WTC11 (cell line): Measurements from ENCODE around the gene SCN4B.
A peak's percentile ranks its signal among the peaks of the same experiment; 100 is the strongest.

ENCODE experiments used
- JUN ChIP-seq: sonication (generic); formaldehyde crosslinking; IDR thresholded peaks from 2 replicates; pipeline ENCODE4 v1.8.0; 2023; ENCODE audit warnings: mild to moderate bottlenecking, missing genetic modification reagents
- TEAD1 ChIP-seq: sonication (generic); formaldehyde crosslinking; IDR thresholded peaks from 2 replicates; pipeline ENCODE4 v1.8.0; 2022; ENCODE audit warnings: mild to moderate bottlenecking, missing genetic modification reagents
- TF ChIP-seq, protein P1 (sequence below): sonication (generic); formaldehyde crosslinking; IDR thresholded peaks from 2 replicates; pipeline ENCODE4 v1.8.1; 2022; ENCODE audit warnings: low read depth, missing genetic modification reagents, borderline replicate concordance
- TF ChIP-seq, protein P2 (sequence below): fragments of 200-600 bp; IDR thresholded peaks from 2 replicates; pipeline ENCODE4 v1.8.0; 2022; ENCODE audit warnings: antibody characterized with exemption

DNA sequence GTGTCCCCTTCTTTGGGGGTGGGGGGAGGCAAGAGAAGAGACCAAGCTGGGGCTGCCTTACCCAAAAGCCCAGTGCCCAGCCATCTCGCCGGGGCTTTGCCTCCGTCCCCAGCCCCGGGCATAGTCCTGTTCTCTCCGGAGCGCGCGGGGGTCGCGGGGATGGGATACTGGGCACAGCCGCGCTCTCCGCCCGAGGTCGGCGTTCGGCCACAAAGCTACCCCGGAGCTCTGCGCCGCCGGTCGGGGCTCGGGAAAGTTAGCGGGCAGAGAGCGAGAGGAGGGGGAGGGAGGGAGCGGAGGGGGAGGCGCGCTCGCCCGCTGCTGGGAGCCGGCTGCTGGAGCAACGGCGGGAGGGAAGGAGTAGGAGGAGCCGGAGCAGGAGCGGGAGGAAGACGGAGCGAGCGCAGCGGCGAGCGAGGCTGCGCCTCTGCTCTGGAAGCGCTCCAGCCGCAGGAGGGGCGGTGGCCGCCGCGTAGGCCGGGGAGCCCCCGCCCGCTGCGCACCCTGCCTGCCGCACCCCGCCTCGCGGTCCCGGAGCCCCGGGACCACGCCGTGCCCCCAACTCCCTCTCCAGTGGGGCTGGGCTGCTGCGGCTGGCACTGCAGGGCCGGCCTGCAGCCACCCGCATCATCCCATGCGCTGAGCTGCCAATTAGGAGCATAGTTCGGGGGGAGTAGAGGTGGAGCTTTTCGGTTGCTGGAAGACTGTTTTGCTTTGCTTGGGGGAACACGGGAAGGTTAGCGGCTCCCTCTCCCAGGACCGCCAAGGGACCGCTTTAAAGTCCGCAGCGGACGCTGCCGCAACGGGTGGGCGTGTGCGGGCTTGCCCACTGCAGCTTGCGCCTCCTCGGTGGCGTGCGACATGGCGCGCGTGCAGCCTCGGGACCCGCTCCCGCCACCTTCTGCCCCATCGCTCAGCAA, at the start of gene SCN4B:
- 0 out of 2 replicates have a peak, but pooled peaks have one; percentile 12 for TF ChIP-seq TEAD1 (CRISPR knock-in tag)
- no peak for TF ChIP-seq JUN (CRISPR knock-in tag)
- TF ChIP-seq, protein P1, sequence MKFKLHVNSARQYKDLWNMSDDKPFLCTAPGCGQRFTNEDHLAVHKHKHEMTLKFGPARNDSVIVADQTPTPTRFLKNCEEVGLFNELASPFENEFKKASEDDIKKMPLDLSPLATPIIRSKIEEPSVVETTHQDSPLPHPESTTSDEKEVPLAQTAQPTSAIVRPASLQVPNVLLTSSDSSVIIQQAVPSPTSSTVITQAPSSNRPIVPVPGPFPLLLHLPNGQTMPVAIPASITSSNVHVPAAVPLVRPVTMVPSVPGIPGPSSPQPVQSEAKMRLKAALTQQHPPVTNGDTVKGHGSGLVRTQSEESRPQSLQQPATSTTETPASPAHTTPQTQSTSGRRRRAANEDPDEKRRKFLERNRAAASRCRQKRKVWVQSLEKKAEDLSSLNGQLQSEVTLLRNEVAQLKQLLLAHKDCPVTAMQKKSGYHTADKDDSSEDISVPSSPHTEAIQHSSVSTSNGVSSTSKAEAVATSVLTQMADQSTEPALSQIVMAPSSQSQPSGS: no peak
- TF ChIP-seq, protein P2, sequence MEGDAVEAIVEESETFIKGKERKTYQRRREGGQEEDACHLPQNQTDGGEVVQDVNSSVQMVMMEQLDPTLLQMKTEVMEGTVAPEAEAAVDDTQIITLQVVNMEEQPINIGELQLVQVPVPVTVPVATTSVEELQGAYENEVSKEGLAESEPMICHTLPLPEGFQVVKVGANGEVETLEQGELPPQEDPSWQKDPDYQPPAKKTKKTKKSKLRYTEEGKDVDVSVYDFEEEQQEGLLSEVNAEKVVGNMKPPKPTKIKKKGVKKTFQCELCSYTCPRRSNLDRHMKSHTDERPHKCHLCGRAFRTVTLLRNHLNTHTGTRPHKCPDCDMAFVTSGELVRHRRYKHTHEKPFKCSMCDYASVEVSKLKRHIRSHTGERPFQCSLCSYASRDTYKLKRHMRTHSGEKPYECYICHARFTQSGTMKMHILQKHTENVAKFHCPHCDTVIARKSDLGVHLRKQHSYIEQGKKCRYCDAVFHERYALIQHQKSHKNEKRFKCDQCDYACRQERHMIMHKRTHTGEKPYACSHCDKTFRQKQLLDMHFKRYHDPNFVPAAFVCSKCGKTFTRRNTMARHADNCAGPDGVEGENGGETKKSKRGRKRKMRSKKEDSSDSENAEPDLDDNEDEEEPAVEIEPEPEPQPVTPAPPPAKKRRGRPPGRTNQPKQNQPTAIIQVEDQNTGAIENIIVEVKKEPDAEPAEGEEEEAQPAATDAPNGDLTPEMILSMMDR: no peak
